NCI-H2196 (cell line): ENCODE results near the gene OR1I1.
A peak's percentile ranks its signal among the peaks of the same experiment; 100 is the strongest.
"Not testable (repeated sequence)": the region's sequence is repeated elsewhere in the genome, so short reads cannot be mapped to it uniquely, and the experiment has no call there.

Source experiments
- DNase-seq: peaks from one replicate; lab custom pipeline; 2025; ENCODE audit not compliant: unreplicated experiment; lab: John Stamatoyannopoulos, UW

The OR1I1 gene

DNA sequence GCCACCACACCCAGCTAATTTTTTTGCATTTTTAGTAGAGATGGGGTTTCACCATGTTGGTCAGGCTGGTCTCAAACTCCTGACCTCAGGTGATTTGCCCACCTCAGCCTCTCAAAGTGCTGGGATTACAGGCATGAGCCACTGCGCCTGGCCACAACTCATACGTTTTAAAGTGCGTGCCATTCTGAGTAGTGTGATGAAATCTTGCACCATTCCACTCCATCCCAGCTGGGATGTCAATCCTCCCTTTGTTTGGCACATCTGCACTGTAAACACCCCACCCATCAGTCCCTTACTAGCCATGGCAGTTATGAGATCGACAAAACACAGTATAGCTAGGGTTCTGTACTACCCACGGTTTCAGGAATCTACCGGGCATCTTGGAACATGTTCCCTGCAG is 16.0 kb downstream of the OR1I1 start:
- not testable (repeated sequence) for DNase-seq

DNA sequence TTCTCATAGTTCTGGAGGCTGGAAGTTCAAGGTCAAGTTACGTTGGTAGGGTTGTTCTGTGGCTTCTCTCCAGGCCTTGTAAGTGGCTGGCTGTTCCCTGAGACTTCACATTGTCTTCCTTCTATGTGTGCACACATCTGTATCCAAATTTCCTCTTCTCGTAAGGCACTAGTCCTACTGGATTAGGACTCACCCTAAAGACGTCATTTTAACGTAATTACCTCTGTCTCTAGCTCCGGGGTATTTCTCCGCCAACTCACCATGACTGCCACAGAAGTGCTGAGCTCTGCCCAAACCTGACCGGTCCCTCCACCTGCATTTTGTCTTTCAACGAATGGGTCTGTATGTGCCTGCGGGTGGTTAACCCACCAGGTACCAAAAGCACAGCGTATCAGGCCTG is 16.4 kb downstream of the OR1I1 start:
- DNase-seq: no peak

DNA sequence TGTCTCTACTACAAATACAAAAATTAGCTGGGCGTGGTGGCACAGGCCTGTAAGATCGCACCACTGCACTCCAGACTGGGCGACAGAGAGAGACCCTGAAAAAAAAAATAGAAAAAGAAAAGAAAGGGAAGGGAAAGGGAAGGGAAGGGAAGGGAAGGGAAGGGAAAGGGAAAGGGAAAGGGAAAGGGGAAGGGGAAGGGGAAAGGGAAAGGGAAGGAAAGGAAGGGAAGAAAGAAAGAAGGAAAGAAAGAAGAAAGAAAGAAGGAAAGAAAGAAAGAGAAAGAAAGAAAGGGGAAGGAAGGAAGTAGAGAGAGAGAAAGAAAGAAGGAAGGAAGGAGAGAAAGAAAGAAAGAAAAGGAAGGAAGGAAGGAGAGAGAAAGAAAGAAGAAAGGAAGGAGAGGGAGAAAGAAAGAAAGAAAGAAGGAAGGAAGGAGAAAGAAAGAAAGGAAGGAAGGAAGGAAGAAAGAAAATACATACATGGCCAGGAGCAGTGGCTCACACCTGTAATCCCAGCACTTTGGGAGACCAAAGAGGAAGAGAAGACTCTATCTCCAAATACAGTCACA is 17.1 kb downstream of the OR1I1 start:
- no peak for DNase-seq

DNA sequence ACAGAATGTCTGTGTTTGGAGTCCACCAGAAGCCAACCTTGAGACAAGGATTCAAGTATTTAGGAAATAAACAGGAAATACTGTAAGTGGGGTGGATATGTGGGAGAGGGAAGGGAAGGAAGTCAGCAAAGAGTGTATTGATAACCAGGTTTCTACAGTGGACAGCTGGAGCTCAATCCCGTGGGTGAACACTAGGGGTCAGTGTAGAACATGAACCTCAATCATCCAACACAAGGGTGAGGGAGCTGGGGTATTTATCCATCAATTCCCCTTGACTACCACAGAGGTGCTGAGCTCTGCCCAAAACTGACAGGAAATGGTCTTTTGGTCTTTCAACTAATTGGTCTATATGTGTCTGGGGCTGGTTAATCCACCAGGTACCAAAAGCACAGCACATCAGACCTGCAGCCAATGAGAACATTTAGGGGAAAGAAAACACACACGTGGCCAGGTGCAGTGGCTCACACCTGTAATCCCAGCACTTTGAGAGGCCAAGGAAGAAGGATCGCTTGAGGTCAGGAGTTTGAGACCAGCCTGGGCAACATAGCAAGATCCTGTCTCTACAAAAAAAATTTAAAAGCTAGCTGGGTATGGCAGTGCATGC is 19.6 kb downstream of the OR1I1 start:
- DNase-seq: peak; percentile 12

DNA sequence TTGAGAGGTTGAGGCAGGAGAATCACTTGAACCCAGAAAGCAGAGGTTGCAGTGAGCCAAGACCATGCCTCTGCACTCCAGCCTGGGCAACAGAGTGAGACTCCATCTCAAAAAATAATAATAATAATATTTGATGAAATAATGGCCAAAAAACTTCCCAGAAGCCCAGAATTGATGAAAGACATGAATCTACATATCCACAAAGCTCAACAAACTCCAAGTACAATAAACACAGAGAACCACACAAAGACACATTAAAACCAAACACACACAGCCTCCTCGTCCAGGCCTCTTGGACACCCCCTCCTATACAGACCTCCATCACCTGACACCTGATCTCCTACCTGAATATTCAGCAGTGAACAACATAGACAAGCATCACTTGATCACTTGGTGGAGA is 22.0 kb downstream of the OR1I1 start:
- no peak for DNase-seq

DNA sequence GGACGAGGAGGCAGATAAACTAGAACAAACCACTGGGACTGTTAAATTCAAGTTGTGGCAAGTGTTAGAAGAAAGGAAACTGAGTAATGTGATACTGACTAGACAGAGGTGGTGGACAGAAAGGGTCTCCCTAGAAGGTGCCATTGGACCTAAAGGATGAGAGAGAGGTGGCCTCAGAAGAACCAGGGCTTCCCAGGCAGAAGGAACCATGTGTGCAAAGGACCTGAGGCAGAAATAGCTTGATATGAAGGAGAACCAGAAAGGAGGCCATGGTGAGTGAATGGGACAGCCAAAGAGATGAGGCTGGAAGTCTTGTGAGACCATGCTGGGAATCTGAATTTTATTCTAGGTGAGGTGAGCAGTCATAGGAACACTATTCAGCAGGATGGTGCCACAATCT is 22.4 kb downstream of the OR1I1 start:
- no peak for DNase-seq

DNA sequence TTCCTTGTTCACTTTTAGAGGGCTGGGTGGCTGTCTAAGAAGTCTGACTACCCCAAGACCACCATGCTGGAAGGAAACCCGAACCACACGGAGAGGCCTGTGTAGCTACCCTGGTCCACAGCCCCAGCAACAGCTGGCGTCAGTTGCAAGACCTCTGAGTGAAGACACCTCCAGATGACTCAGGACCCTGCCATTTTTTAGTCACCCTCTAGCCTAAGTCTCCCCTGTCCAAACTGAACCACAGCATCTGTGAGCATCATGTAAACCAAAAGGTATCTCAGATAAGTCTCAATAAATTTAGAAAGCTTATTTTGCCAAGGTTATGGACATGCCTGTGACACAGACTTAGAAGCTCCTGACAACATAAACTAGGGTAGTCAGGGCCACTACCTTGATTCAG is 23.0 kb downstream of the OR1I1 start:
- DNase-seq: no peak

DNA sequence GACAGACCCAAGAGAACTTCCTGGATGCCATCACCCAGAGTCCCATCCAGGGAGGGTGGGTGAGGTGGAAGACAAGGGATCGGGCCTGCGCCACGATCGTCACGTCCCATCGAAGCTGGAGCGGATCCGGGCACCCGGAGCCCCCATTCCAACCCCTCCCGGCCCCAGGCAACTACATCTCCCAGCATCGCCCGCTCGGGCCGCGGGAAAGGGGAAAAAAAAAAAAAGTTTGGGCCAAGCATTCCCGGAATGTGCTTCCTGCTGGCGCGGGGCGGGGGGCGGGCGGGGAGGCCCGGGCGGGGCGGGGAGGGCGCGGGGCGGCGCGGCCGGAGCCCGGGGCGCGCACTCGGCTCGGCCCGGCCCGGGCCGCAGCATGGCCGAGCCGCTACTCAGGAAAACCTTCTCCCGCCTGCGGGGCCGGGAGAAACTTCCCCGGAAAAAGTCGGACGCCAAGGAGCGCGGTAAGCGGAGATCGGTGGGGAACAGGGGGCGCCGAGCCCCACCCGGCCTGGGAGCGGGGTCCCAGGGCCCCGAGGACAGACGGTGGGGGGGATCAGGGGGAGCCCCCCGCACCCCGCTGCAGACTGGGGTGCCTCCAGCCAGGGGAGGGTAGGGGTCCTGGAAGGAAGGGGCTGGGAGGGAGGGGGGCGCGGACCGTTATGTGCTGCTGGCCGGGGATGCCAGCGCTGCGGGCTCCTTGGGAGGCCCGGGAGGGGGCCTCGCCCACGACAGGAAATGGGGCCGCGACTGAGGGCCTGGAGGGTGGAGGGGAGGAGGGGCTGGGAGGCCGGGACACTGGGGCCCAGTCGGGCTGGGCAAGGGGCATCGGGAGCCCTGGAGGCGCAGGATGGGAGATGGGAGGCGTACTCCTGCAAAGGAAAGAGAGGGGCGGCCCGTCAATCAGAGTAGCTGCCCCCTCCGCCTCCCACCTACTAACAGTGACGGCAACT is 25.3 kb downstream of the OR1I1 start, which contains the start of gene SYDE1:
SYDE1 (plus strand) TSS at position 341 of the 950 bp plus-strand sequence; CDS start at position 374, 33 bp downstream.
- DNase-seq: no peak

DNA sequence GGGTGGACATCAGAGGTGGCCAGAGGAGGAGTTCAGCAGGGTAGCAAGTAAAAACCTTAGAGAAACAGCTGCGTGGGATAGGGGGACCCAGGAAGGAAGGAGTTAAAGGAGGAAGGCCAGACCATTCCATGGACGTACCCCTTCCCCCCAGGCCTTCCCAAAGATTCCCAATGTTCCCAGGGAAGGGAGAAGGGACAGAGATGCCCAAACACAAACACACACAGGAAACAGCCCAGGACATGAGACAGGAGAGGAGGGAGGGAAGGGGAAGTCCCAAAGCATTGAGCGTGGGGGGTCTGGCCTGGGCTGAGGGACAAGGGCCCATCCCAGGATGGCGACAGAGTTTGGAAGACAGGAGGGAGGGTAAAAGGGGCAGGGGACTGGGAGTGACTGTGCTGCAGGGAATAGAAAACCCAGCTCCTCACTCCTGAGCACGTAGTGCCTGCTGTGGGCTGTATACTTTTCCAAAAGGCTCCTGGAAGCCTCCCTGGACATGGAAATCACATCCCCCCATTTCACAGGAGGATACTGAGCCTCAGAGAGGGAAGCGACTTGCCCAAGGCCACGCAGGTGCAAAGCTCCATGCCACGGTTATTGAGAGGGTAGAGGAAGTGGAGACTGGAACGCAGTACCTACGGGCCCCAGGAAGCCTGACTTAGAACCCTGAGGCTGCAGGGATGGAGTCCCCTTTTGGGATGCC is 26.3 kb downstream of the OR1I1 start:
- no peak for DNase-seq

DNA sequence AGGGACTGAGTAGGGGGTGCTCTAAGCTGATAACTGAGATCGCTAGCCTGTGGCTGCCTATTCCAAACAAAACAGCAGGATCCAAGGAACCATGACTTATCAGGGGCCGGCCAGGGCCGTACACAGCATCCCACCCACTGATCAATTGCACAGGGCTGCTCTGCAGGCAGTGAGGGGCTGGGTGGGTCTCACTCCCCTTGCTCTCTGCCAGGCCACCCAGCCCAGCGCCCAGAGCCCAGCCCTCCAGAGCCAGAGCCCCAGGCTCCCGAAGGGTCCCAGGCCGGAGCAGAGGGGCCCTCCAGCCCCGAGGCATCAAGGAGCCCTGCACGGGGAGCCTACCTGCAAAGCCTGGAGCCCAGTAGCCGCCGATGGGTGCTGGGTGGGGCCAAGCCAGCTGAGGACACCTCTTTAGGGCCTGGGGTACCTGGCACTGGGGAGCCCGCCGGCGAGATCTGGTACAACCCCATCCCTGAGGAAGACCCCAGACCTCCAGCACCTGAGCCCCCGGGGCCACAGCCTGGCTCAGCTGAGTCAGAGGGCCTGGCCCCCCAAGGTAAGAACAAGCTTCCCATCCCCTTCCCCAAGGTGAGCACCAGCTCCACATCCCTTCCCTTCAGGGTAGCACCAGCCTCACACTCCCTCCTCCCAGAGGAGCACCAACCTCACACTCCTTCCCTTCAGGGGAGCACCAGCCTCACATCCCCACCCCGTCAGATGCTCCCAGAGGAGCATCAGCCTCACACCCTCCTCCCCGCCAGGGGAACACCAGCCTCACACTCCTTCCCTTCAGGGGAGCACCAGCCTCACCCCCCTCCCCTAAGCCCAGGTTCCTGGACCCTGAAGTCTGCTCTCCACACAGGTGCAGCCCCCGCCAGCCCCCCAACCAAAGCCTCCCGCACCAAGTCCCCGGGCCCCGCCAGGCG is 27.1 kb downstream of the OR1I1 start:
- no peak for DNase-seq

DNA sequence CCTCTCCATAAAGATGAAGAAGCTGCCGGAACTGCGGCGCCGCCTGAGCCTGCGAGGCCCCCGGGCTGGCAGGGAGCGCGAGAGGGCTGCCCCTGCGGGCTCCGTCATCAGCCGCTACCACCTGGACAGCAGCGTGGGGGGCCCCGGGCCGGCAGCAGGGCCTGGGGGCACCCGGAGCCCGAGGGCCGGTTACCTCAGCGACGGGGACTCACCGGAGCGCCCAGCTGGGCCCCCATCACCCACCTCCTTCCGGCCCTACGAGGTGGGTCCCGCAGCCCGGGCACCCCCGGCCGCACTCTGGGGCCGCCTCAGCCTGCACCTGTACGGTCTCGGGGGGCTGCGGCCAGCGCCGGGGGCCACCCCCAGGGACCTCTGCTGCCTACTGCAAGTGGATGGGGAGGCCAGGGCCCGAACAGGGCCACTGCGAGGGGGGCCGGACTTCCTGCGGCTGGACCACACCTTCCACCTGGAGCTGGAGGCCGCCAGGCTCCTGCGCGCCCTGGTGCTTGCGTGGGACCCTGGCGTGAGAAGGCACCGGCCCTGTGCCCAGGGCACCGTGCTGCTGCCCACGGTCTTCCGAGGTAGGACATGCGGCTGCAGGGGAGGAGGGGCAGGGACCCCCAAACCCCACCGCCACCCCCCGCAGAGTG is 27.9 kb downstream of the OR1I1 start:
- no peak for DNase-seq

DNA sequence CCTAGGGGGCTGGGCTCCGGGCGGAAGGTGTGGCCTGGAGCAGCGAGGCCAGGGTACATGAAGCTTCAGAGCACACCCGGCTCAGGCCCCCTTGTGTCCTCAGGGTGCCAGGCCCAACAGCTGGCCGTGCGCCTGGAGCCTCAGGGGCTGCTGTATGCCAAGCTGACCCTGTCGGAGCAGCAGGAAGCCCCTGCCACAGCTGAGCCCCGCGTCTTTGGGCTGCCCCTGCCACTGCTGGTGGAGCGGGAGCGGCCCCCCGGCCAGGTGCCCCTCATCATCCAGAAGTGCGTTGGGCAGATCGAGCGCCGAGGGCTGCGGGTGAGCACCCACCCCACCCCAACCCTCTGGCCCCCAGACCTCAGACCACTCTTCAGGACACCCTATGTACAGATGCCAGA is 28.4 kb downstream of the OR1I1 start:
- DNase-seq: no peak

DNA sequence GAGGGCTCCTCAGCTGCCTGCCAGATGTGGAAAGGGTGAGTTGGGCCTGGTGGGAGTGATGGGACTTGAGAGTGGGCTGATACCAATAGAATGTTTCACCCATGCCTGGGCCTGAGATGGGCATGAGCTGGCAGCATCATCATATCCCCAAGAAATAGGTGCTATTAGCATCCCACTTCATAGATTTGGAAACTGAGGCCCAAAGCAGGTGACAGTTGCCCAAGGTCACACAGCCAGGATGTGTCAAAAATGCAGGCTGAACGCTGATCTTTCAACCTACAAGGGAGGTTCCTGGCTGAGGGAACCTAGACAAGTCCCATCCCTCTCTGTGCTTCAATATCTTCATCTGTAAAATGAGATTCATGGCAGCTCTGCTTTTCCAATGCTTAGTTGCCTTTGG is 29.7 kb downstream of the OR1I1 start:
- no peak for DNase-seq

DNA sequence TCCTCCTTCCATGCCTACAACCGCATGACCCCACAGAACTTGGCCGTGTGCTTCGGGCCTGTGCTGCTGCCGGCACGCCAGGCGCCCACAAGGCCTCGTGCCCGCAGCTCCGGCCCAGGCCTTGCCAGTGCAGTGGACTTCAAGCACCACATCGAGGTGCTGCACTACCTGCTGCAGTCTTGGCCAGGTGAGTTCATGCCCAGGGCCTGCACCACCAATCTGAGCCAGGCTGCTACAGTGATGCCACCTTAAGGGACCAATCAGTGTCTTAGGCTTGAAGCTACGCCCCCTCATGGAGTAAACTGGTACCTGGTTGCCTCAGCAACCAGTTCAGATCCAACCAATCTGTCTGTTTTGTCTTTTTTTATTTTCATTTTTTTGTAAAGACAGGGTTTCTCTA is 30.4 kb downstream of the OR1I1 start:
- peak; percentile 16 for DNase-seq

DNA sequence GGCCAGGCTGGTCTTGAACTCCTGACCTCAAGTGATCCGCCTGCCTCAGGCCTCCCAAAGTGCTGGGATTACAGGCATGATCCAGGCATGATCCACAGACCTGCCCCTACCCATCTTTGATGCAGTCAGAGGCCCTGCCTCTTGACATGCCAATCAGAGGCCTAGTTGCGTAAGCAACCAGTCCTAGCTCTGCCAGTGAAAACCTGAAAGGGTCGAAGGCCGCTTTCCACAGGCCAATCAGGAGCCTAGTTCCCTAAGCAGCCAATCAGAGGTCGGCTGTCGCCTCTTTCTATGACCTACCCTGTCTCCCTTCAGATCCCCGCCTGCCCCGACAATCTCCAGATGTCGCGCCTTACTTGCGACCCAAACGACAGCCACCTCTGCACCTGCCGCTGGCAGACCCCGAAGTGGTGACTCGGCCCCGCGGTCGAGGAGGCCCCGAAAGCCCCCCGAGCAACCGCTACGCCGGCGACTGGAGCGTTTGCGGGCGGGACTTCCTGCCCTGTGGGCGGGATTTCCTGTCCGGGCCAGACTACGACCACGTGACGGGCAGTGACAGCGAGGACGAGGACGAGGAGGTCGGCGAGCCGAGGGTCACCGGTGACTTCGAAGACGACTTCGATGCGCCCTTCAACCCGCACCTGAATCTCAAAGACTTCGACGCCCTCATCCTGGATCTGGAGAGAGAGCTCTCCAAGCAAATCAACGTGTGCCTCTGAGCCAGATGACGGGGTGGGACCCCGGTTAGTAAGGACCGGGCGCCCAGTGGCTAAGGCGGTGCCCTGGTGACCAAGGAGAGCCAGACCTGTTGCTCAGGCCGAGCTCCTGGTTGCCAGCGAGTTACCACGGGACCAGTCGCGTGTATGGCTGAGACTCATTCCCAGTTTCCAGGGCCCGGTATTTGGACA is 31.5 kb downstream of the OR1I1 start:
- no peak for DNase-seq

DNA sequence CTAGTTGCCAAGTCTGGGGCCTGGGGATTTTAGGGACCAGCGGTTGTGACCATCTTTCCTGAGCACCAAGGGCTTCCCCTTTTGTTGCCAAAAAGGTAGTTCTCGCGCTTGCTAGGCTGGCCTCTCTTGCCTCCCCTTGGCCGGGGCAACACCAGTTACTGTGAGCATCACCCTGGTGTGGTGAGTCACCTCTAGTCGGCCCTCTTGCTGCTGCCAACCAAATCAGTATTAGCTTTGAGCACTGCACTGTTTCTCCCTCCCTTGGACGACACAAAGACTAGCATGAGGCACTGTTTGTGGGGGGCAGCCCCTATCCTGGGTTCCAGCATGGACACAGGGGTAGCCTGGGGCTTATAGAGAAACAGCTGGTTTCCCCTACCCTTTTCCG is 32.1 kb downstream of the OR1I1 start:
- no peak for DNase-seq

DNA sequence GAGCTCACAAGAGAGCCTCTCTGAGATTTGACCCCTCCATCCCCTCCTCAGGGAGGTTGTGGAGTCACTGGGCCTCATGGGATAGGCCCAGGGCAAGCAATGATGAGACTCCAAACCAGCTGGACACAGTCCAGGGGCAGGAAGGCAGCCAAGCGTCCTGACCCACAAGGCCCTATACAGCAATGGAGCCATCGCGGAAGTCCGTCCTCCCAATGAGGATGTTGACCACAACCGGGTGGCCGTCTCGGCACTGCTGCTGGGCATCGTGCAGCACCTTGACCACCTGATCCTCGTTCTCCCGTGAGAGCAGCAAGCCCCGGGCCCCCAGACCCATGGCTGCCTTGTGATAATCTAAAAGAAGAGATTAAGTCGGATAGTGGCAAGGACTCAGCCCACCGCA is 33.1 kb downstream of the OR1I1 start:
- no peak for DNase-seq

DNA sequence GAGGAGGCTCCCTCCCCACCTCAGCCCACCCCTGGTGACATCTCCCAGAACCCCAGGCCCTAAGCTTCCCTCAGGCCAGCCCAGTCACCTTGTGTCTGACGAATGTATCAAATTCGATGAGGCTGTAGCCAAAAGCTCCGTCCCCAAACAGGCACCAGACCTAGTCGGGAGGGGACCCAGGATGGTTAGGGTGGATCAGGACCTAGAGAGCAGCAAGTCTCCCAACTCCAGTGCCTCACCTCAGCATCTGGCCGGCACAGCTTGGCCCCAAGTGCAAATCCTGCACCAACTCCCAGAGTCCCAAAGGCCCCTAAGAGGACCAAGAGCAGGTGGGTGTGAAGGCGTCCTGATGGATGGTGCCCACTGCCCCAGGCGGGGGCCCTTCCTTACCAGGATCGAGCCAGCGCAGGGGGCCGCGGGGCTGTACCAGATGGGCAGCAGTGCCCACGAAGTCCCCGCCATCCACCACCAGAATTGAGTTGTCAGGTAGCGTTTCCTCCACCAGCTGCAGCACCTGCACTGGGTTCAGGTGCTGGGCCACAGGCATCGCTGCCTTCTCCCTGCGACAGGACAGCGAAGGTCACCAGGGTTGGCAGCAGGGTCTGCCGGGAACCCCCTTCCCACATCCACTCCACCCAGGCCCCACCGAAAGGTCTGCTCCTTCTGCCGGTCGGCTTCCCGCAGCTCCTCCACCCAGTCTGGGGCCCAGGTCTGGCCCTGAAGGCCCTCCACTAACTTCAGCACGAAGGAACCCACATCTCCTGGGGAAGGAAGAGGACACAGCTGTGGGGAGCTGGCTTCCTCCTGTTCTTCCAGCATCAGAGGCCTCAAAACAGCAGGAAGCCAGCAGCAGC is 34.0 kb downstream of the OR1I1 start:
- no peak for DNase-seq
